H1 (cell line): Measurements from ENCODE around the gene LRRFIP1. TPM values are rescaled to one million over a fixed set of nuclear protein-coding genes. Genes with fewer than 3 reads are reported as not detected.

Experiments
- ATF2 ChIP-seq: IDR thresholded peaks from 2 replicates; pipeline ENCODE4 v1.6.1; 2012; ENCODE audit warnings: low read length, inconsistent platforms
- CBX8 ChIP-seq: fragments of 300-800, 300-1000 bp; sonication (generic); IDR thresholded peaks from 2 replicates; pipeline ENCODE4 v1.7.1; 2016; ENCODE audit warnings: low read depth, low read length, borderline replicate concordance
- CREB1 ChIP-seq: IDR thresholded peaks from 2 replicates; pipeline ENCODE4 v1.6.1; 2012; ENCODE audit warnings: inconsistent platforms
- CTBP2 ChIP-seq: IDR thresholded peaks from 2 replicates; pipeline ENCODE4 v1.7.0; 2011; ENCODE audit warnings: borderline replicate concordance, mild to moderate bottlenecking, moderate library complexity, mixed read lengths, low read length; ENCODE audit not compliant: insufficient read depth, insufficient read length
- JUN ChIP-seq: IDR thresholded peaks from 2 replicates; pipeline ENCODE4 v1.6.1; 2011; ENCODE audit warnings: low read depth, mild to moderate bottlenecking, improper control_type of control experiment, low read length
- KDM4A ChIP-seq: IDR thresholded peaks from one replicate; pipeline ENCODE4 v1.7.1; 2012; ENCODE audit warnings: low read depth, mild to moderate bottlenecking, moderate library complexity, low read length, inconsistent platforms; ENCODE audit not compliant: severe bottlenecking
- NANOG ChIP-seq: IDR thresholded peaks from 2 replicates; pipeline ENCODE4 v1.6.1; 2011; ENCODE audit warnings: low read length, low read depth, mild to moderate bottlenecking, inconsistent platforms; ENCODE audit not compliant: insufficient read depth, poor library complexity, severe bottlenecking
- NRF1 ChIP-seq: IDR thresholded peaks from 2 replicates; pipeline ENCODE4 v1.6.1; 2011; ENCODE audit warnings: mild to moderate bottlenecking, low read depth, low read length, improper control_type of control experiment
- TBP ChIP-seq: IDR thresholded peaks from 2 replicates; pipeline ENCODE4 v1.6.1; 2011; ENCODE audit warnings: low read depth, low read length, improper control_type of control experiment
- YY1 ChIP-seq: IDR thresholded peaks from 2 replicates; pipeline ENCODE4 v1.6.1; 2011; ENCODE audit warnings: low read depth, mild to moderate bottlenecking, low read length
- polyA plus RNA-seq, 7 experiments: library from polyadenylated mRNA; depleted of rRNA in 3 of 7; stranded (reverse) in 5 of 7; unstranded in 2 of 7; fragments of >200 nt in 5 of 7; fragments of 200-250 nt in 2 of 7; gene quantifications; 1 replicate in 5 of 7; 2 replicates in 1 of 7; 4 replicates in 1 of 7; pipeline versions ENCODE4 v1.2.1 to v1.2.3, GENCODE V29; 2011 to 2013; ENCODE audit warnings: missing spikeins in 2 of 7, mixed read lengths in 2 of 7
- total RNA-seq: library from RNA; stranded (reverse); fragmentation: NEBNext Ultra II Directional; extraction: Animal tissue kit (Norgen Biotek cat#: 25700); gene quantifications from 2 replicates; pipeline ENCODE4 v1.2.1, GENCODE V29; 2021

The LRRFIP1 gene
- total and polyA plus RNA-seq, 2 of the 8 experiments (the other 6 are each of a cell fraction or from before 2014, with no cell fraction given) = 12.1 to 75.8 TPM

GRCh38 chr2:237593596-237594320 is 33.6 kb upstream of the LRRFIP1 start (continued):
- TF ChIP-seq NANOG = no peak
- no peak for TF ChIP-seq KDM4A
- TF ChIP-seq CBX8 = no peak
- TF ChIP-seq NRF1 = no peak
- no peak for TF ChIP-seq ATF2
- TF ChIP-seq TBP = no peak
- no peak for TF ChIP-seq CREB1
- no peak for TF ChIP-seq JUN
- no peak for TF ChIP-seq CTBP2
- TF ChIP-seq YY1 = no peak
